Brain microvascular endothelial cell (primary cell): ENCODE results near the gene FSTL4.

ENCODE experiments used
- DNase-seq: peaks from one replicate; pipeline ENCODE4 v3.0.0-alpha.2; 2020
- H3K27ac ChIP-seq: fragments of 250-450 bp; sonication (Bioruptor Pico); 2 replicates; pipeline ENCODE4 v1.5.1; 2020; ENCODE audit warnings: mild to moderate bottlenecking, moderate library complexity
- H3K27me3 ChIP-seq: fragments of 250-450 bp; sonication (Bioruptor Pico); replicated peaks from 2 replicates; pipeline ENCODE4 v1.5.1; 2020; ENCODE audit warnings: mild to moderate bottlenecking
- H3K36me3 ChIP-seq: fragments of 250-450 bp; sonication (Bioruptor Pico); replicated peaks from 2 replicates; pipeline ENCODE4 v1.5.1; 2020; ENCODE audit warnings: mild to moderate bottlenecking
- H3K4me3 ChIP-seq: 2 replicates; pipeline ENCODE4 v1.5.1; 2011; ENCODE audit warnings: low read depth, mild to moderate bottlenecking, control low read depth, low read length, moderate library complexity
- CTCF ChIP-seq: IDR thresholded peaks from 2 replicates; pipeline ENCODE4 v1.5.1; 2011; ENCODE audit warnings: low read depth, mild to moderate bottlenecking, moderate library complexity, low read length, control low read depth, inconsistent platforms; ENCODE audit errors: missing control alignments
- in situ Hi-C: cut with HindIII; loops from 2 replicates; pipeline ENCODE4 v1.10.0; 2017; ENCODE audit warnings: low sequenced_read_pairs, low pct_ligation_motif_present

The FSTL4 gene

DNA sequence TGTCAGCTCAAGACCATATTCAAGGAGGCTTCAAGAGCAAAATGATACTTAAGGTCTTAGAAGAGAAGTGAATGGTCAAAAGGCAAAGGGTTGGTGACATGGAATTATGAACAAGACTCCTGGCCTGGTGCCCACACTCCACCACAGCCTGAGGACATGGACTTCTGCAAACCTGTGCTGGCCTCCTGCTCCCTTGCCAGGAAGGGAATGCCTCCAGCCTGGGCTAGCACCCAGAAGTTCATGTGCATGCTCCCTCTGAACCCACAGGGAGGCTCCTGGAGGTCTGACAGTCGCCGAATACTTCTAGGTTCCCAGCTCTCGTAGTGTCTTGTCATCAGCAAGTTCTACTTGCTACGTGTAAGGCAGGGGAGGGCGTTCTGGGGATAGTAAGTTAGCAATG lies 156.7 kb downstream of the FSTL4 start:
- in situ Hi-C loops: no loop called here
- H3K4me3 ChIP-seq: no peak overlapping the region
- no peaks in the 10 kb centered on the region for H3K36me3 ChIP-seq
- DNase-seq: no peak
- H3K27ac ChIP-seq: no peak overlapping the region
- TF ChIP-seq CTCF: no peak
- H3K27me3 ChIP-seq: no peaks in the 10 kb centered on the region

GRCh38 chr5:133454442-133454841 lies 157.9 kb downstream of the FSTL4 start:
- Histone ChIP-seq H3K27me3 (no peaks in the 10 kb centered on the region), H3K27ac (no peak overlapping the region), H3K36me3 (no peaks in the 10 kb centered on the region), H3K4me3 (no peak overlapping the region)
- in situ Hi-C loops: no loop called here
- no peak for DNase-seq
- TF ChIP-seq CTCF: no peak

DNA sequence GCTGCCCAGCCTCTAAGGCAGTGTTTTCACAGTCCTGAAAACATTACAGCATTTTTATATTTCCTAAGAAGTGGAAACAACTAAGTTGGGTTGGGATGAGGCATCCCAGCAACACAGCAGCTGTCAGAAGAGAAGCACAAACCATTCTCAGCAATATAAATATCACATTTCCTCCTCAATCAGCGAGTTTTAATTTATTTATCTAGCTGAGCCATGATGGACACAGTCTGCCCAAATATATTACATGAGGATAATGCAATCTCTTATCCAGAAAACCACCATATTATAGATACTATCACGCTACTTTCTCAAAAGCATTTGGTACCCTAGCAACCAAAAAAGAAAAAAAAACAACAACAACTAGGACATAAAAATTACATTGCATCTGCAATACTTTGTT lies 158.5 kb downstream of the FSTL4 start:
- no peak for DNase-seq
- no peak overlapping the region for H3K27ac ChIP-seq
- in situ Hi-C loops: no loop called here
- H3K36me3 ChIP-seq: no peaks in the 10 kb centered on the region
- TF ChIP-seq CTCF: no peak
- H3K4me3 ChIP-seq: no peak overlapping the region
- no peaks in the 10 kb centered on the region for H3K27me3 ChIP-seq

DNA sequence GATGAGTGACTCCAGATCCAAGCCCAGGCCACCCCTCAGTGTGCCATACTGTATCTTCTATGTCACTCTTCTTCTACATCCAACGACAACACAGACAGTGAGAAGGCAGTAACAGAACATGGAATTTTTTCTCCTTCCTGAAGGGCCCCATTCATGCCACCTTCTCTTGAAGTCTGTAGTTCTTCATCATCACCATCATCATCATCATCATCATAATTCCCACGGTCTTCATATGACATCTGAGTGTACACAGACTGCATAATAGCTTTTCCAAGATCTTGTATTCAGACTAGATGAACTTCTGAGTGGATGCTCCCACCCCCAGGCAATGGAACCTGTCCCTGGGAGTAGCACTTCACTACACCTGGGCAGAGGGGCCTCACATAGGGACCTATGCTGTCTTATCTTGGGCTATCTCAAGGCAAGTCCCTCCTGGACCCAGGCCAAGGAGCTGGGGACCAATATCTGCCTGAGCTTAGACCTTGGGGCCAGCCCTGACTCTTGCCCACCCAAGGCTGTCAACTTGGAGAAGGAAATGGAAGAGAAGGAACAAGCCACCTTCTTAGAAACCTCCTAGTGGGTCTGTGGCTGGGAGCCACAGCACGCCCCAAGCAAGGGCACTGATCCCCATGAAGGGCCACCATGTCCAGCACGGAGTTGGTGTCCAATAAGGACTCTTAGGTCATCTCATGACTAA lies 159.1 kb downstream of the FSTL4 start:
- no peak for DNase-seq
- Histone ChIP-seq H3K27ac (no peak overlapping the region), H3K27me3 (no peaks in the 10 kb centered on the region), H3K4me3 (no peak overlapping the region), H3K36me3 (no peaks in the 10 kb centered on the region)
- TF ChIP-seq CTCF: no peak
- in situ Hi-C loops: no loop called here

DNA sequence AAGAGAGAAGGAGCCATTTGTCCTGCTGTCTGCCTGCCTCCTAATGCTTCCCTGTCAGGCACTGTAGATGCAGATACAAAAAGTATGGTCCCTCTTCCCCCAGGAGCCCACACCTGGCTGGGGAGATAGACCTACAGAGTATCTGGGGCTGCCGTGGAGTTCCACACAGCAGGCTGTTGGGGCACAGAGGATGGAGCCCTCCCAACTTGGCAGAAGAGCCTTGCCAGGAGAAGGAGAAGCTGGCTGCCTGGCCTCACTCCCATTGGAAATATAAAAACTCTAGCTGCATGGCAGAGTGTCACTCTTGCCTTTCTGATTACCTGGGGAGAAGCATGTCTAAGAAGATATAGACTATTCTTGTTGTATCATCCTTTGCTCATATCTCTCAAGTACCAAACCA lies 160.4 kb downstream of the FSTL4 start:
- in situ Hi-C loops: no loop called here
- Histone ChIP-seq H3K36me3 (no peaks in the 10 kb centered on the region), H3K4me3 (no peak overlapping the region), H3K27ac (no peak overlapping the region), H3K27me3 (no peaks in the 10 kb centered on the region)
- DNase-seq: no peak
- TF ChIP-seq CTCF: no peak

GRCh38 chr5:133450286-133450685 lies 162.1 kb downstream of the FSTL4 start:
- TF ChIP-seq CTCF: no peak
- Histone ChIP-seq H3K4me3 (no peak overlapping the region), H3K27me3 (no peaks in the 10 kb centered on the region), H3K27ac (no peak overlapping the region), H3K36me3 (no peaks in the 10 kb centered on the region)
- no peak for DNase-seq
- in situ Hi-C loops: no loop called here
